Stimulated activated effector memory CD8-positive, alpha-beta T cell treated with anti-CD3 and anti-CD28 coated beads, Interleukin-12 subunit alpha, Interleukin-12 subunit beta, amount 100 ng/mL, for 72 hours (primary cell): Measurements from ENCODE around the gene SGPP2.

ENCODE experiments used
- ATAC-seq: fragments of 150-1000 bp; cut with Tn5 transposase; 2 replicates; pipeline ENCODE4 v1.10.0; 2021
- DNase-seq, 2 donors: peaks; one replicate each; pipeline ENCODE4 v3.0.0; 2021 to 2022; ENCODE audit warnings: low spot score in 2 of 2
- H3K27ac Mint-ChIP-seq: one replicate; pipeline ENCODE4 v1.8.0; 2022; ENCODE audit warnings: mild to moderate bottlenecking, mixed read lengths
- H3K36me3 Mint-ChIP-seq: one replicate; pipeline ENCODE4 v1.8.0; 2022; ENCODE audit warnings: mild to moderate bottlenecking, mixed read lengths
- H3K4me1 Mint-ChIP-seq: one replicate; pipeline ENCODE4 v1.8.0; 2022; ENCODE audit warnings: mixed read lengths
- H3K4me3 Mint-ChIP-seq: one replicate; pipeline ENCODE4 v1.8.0; 2022; ENCODE audit warnings: mild to moderate bottlenecking, mixed read lengths
- H3K9me3 Mint-ChIP-seq: one replicate; pipeline ENCODE4 v1.8.0; 2022; ENCODE audit warnings: mixed read lengths

The SGPP2 gene

GRCh38 chr2:222440673-222441422 is 16.5 kb downstream of the SGPP2 start:
- Mint-ChIP-seq H3K4me1 (no peaks in the 10 kb centered on the region), H3K27ac (no peak overlapping the region)
- ATAC-seq = no peak

GRCh38 chr2:222442665-222443064 is 18.3 kb downstream of the SGPP2 start:
- H3K4me3 Mint-ChIP-seq = no peak overlapping the region
- DNase-seq (no peak), ATAC-seq (no peak)
- H3K27ac Mint-ChIP-seq = no peak overlapping the region
- H3K9me3 Mint-ChIP-seq = no peaks in the 10 kb centered on the region
- H3K4me1 Mint-ChIP-seq = no peaks in the 10 kb centered on the region
- no peaks in the 10 kb centered on the region for H3K36me3 Mint-ChIP-seq

More at GRCh38 chr2:222440673-222441422, 16.5 kb downstream of the SGPP2 start:
- no peak for DNase-seq
- Mint-ChIP-seq H3K9me3 (no peaks in the 10 kb centered on the region), H3K4me3 (no peak overlapping the region), H3K36me3 (no peaks in the 10 kb centered on the region)

- no peak overlapping the region for H3K27ac Mint-ChIP-seq
- ATAC-seq (no peak), DNase-seq (no peak)
- H3K4me1 Mint-ChIP-seq = no peaks in the 10 kb centered on the region
- H3K4me3 Mint-ChIP-seq = no peak overlapping the region
- H3K36me3 Mint-ChIP-seq = no peaks in the 10 kb centered on the region
- H3K9me3 Mint-ChIP-seq = no peaks in the 10 kb centered on the region
Measured at GRCh38 chr2:222445227-222445626, 20.9 kb downstream of the SGPP2 start.

- DNase-seq (no peak), ATAC-seq (no peak)
- Mint-ChIP-seq H3K9me3 (no peaks in the 10 kb centered on the region), H3K36me3 (no peaks in the 10 kb centered on the region), H3K27ac (no peak overlapping the region), H3K4me3 (no peak overlapping the region), H3K4me1 (no peaks in the 10 kb centered on the region)
Measured at GRCh38 chr2:222447131-222447530, 22.8 kb downstream of the SGPP2 start.

GRCh38 chr2:222448748-222449181 is 24.4 kb downstream of the SGPP2 start:
- DNase-seq = no peak
- no peak for ATAC-seq
- H3K36me3 Mint-ChIP-seq = no peaks in the 10 kb centered on the region
- H3K4me3 Mint-ChIP-seq = no peak overlapping the region
- H3K4me1 Mint-ChIP-seq = no peaks in the 10 kb centered on the region
- no peak overlapping the region for H3K27ac Mint-ChIP-seq
- no peaks in the 10 kb centered on the region for H3K9me3 Mint-ChIP-seq

GRCh38 chr2:222450021-222450420 is 25.7 kb downstream of the SGPP2 start:
- H3K4me1 Mint-ChIP-seq = no peaks in the 10 kb centered on the region
- H3K9me3 Mint-ChIP-seq = no peaks in the 10 kb centered on the region
- H3K36me3 Mint-ChIP-seq = no peaks in the 10 kb centered on the region
- no peak for ATAC-seq
- no peak overlapping the region for H3K27ac Mint-ChIP-seq
- H3K4me3 Mint-ChIP-seq = no peak overlapping the region
- DNase-seq = no peak

- no peaks in the 10 kb centered on the region for H3K36me3 Mint-ChIP-seq
- H3K4me1 Mint-ChIP-seq = no peaks in the 10 kb centered on the region
- no peak overlapping the region for H3K27ac Mint-ChIP-seq
- DNase-seq (no peak), ATAC-seq (peak; percentile 76)
- no peaks in the 10 kb centered on the region for H3K9me3 Mint-ChIP-seq
- no peak overlapping the region for H3K4me3 Mint-ChIP-seq
Measured at GRCh38 chr2:222451224-222451674, 26.9 kb downstream of the SGPP2 start.

GRCh38 chr2:222452422-222452950 is 28.1 kb downstream of the SGPP2 start:
- ATAC-seq (no peak), DNase-seq (no peak)
- no peak overlapping the region for H3K4me3 Mint-ChIP-seq
- H3K36me3 Mint-ChIP-seq = no peaks in the 10 kb centered on the region
- H3K4me1 Mint-ChIP-seq = no peaks in the 10 kb centered on the region
- H3K9me3 Mint-ChIP-seq = no peaks in the 10 kb centered on the region
- H3K27ac Mint-ChIP-seq = no peak overlapping the region

- Mint-ChIP-seq H3K4me1 (no peaks in the 10 kb centered on the region), H3K4me3 (no peak overlapping the region), H3K36me3 (no peaks in the 10 kb centered on the region), H3K27ac (no peak overlapping the region), H3K9me3 (no peaks in the 10 kb centered on the region)
- ATAC-seq (no peak), DNase-seq (no peak)
Measured at GRCh38 chr2:222456479-222457077, 32.2 kb downstream of the SGPP2 start.

GRCh38 chr2:222459983-222460382 is 35.6 kb downstream of the SGPP2 start:
- H3K27ac Mint-ChIP-seq = no peak overlapping the region
- H3K4me3 Mint-ChIP-seq = no peak overlapping the region
- no peaks in the 10 kb centered on the region for H3K4me1 Mint-ChIP-seq
- no peaks in the 10 kb centered on the region for H3K9me3 Mint-ChIP-seq
- ATAC-seq = no peak
- H3K36me3 Mint-ChIP-seq = no peaks in the 10 kb centered on the region
- no peak for DNase-seq

- Mint-ChIP-seq H3K27ac (no peak overlapping the region), H3K4me3 (no peak overlapping the region), H3K4me1 (no peaks in the 10 kb centered on the region), H3K36me3 (no peaks in the 10 kb centered on the region), H3K9me3 (no peaks in the 10 kb centered on the region)
- ATAC-seq (no peak), DNase-seq (no peak)
Measured at GRCh38 chr2:222465746-222466145, 41.4 kb downstream of the SGPP2 start.

- no peaks in the 10 kb centered on the region for H3K36me3 Mint-ChIP-seq
- H3K4me3 Mint-ChIP-seq = no peak overlapping the region
- H3K9me3 Mint-ChIP-seq = no peaks in the 10 kb centered on the region
- H3K4me1 Mint-ChIP-seq = no peaks in the 10 kb centered on the region
- no peak overlapping the region for H3K27ac Mint-ChIP-seq
- no peak for DNase-seq
- ATAC-seq = no peak
Measured at GRCh38 chr2:222468346-222468745, 44.0 kb downstream of the SGPP2 start.

- H3K36me3 Mint-ChIP-seq = no peaks in the 10 kb centered on the region
- no peaks in the 10 kb centered on the region for H3K9me3 Mint-ChIP-seq
- H3K4me3 Mint-ChIP-seq = no peak overlapping the region
- ATAC-seq (no peak), DNase-seq (no peak)
- H3K4me1 Mint-ChIP-seq = no peaks in the 10 kb centered on the region
- no peak overlapping the region for H3K27ac Mint-ChIP-seq
Measured at GRCh38 chr2:222470802-222471468, 46.6 kb downstream of the SGPP2 start.

- Mint-ChIP-seq H3K27ac (no peak overlapping the region), H3K36me3 (no peaks in the 10 kb centered on the region), H3K4me3 (no peak overlapping the region), H3K9me3 (no peaks in the 10 kb centered on the region), H3K4me1 (no peaks in the 10 kb centered on the region)
- no peak for DNase-seq
- no peak for ATAC-seq
Measured at GRCh38 chr2:222477962-222478608, 53.7 kb downstream of the SGPP2 start.

- no peak for DNase-seq
- Mint-ChIP-seq H3K36me3 (no peaks in the 10 kb centered on the region), H3K4me1 (no peaks in the 10 kb centered on the region), H3K4me3 (no peak overlapping the region), H3K9me3 (no peaks in the 10 kb centered on the region), H3K27ac (no peak overlapping the region)
- ATAC-seq = no peak
Measured at GRCh38 chr2:222479859-222480258, 55.5 kb downstream of the SGPP2 start.
